B cell (primary cell): ENCODE data around the gene MRPL33. TPM values are rescaled to one million over a fixed set of nuclear protein-coding genes. Genes with fewer than 3 reads are reported as not detected.

Experiments
- ATAC-seq: fragments of 200-7000 bp; cut with Tn5 transposase; one replicate; pipeline ENCODE4 v1.10.0; 2021; ENCODE audit warnings: low read depth, mild to moderate bottlenecking, moderate number of reproducible peaks, moderate library complexity
- CTCF ChIA-PET: fragments of 350-600 bp; sonication (Branson Sonifier 250); formaldehyde crosslinking; loops from one replicate; lab custom pipeline; 2021; ENCODE audit warnings: antibody characterized with exemption, inconsistent platforms; lab: Charles Lee
- POLR2A ChIA-PET: fragments of 350-600 bp; sonication (Branson Sonifier 250); formaldehyde crosslinking; loops from one replicate; lab custom pipeline; 2021; ENCODE audit warnings: antibody characterized with exemption; lab: Charles Lee
- DNase-seq: peaks from one replicate; pipeline ENCODE4 v3.0.0; 2013
- H2AFZ ChIP-seq: 2 replicates; pipeline ENCODE4 v1.6.1; 2012; ENCODE audit warnings: mild to moderate bottlenecking, low read depth, low read length; ENCODE audit not compliant: insufficient read depth, poor library complexity, severe bottlenecking
- H3K27ac ChIP-seq, 2 donors: 1 replicate in 1 of 2; 2 replicates in 1 of 2; pipeline ENCODE4 v1.5.1; 2012 to 2013; ENCODE audit warnings: low read length in 2 of 2, mild to moderate bottlenecking in 2 of 2, moderate library complexity in 1 of 2
- H3K27me3 ChIP-seq, 4 experiments: fragments of 200-600 bp in 1 of 4; sonication (generic) in 1 of 4; replicated peaks in 1 of 4; 1 replicate in 2 of 4; 2 replicates in 2 of 4; pipeline versions ENCODE4 v1.6.1 to v1.7.0; 2013 to 2016; ENCODE audit warnings: low read length in 3 of 4, mild to moderate bottlenecking in 2 of 4, mixed read lengths in 1 of 4, moderate library complexity in 1 of 4; ENCODE audit not compliant: insufficient read depth in 4 of 4, control insufficient read depth in 3 of 4; ENCODE audit errors: control extremely low read depth in 1 of 4
- H3K36me3 ChIP-seq, 2 experiments: replicated peaks in 1 of 2; 1 replicate in 1 of 2; 2 replicates in 1 of 2; pipeline versions ENCODE4 v1.6.1 to v1.7.1; 2013; ENCODE audit warnings: low read length in 1 of 2; ENCODE audit not compliant: insufficient read depth in 2 of 2, control insufficient read depth in 1 of 2; ENCODE audit errors: control extremely low read depth in 1 of 2, extremely low read depth in 1 of 2
- H3K4me1 ChIP-seq, 2 donors: fragments of 200-600 bp in 1 of 2; sonication (generic) in 1 of 2; 1 replicate in 1 of 2; 2 replicates in 1 of 2; pipeline versions ENCODE4 v1.5.1 to v1.6.1; 2013 to 2017; ENCODE audit warnings: low read length in 2 of 2; ENCODE audit not compliant: control insufficient read depth in 2 of 2, insufficient read depth in 2 of 2
- H3K4me2 ChIP-seq: replicated peaks from 2 replicates; pipeline ENCODE3; 2012; ENCODE audit warnings: mild to moderate bottlenecking, low read depth, low read length; ENCODE audit not compliant: poor library complexity, severe bottlenecking
- H3K4me3 ChIP-seq, 5 experiments: fragments of 200-600 bp in 1 of 5; sonication (generic) in 1 of 5; 1 replicate in 3 of 5; 2 replicates in 2 of 5; pipeline versions ENCODE4 v1.5.1 to v1.7.0; 2011 to 2016; ENCODE audit warnings: low read length in 4 of 5, mild to moderate bottlenecking in 4 of 5, low read depth in 2 of 5, control low read depth in 1 of 5, moderate library complexity in 1 of 5; ENCODE audit not compliant: insufficient read depth in 1 of 5; ENCODE audit errors: control extremely low read depth in 1 of 5, extremely low read depth in 1 of 5
- H3K79me2 ChIP-seq: fragments of 200-600 bp; sonication (generic); one replicate; pipeline ENCODE4 v1.6.0; 2016; ENCODE audit warnings: low read length; ENCODE audit not compliant: control insufficient read depth, insufficient read depth
- H3K9ac ChIP-seq: fragments of 200-600 bp; sonication (generic); 2 replicates; pipeline ENCODE4 v1.6.1; 2017; ENCODE audit warnings: mild to moderate bottlenecking, low read length, moderate library complexity
- H3K9me3 ChIP-seq, 3 donors: one replicate each; pipeline versions ENCODE4 v1.6.1 to v1.7.1; 2013; ENCODE audit warnings: low read length in 2 of 3; ENCODE audit not compliant: control insufficient read depth in 2 of 3, insufficient read depth in 1 of 3; ENCODE audit errors: control extremely low read depth in 1 of 3
- H4K20me1 ChIP-seq: 2 replicates; pipeline ENCODE4 v1.6.0; 2012; ENCODE audit warnings: mild to moderate bottlenecking, low read length; ENCODE audit not compliant: insufficient read depth, control insufficient read depth, poor library complexity, severe bottlenecking
- H3K27ac Mint-ChIP-seq: one replicate; pipeline ENCODE4 v1.8.0; 2021; ENCODE audit warnings: mixed read lengths
- H3K27me3 Mint-ChIP-seq: one replicate; pipeline ENCODE4 v1.8.0; 2021; ENCODE audit warnings: mixed read lengths
- H3K4me1 Mint-ChIP-seq: one replicate; pipeline ENCODE4 v1.8.0; 2021; ENCODE audit warnings: mixed read lengths
- H3K4me3 Mint-ChIP-seq: one replicate; pipeline ENCODE4 v1.8.0; 2021; ENCODE audit warnings: mixed read lengths
- H3K9me3 Mint-ChIP-seq: one replicate; pipeline ENCODE4 v1.8.0; 2022; ENCODE audit warnings: mixed read lengths; ENCODE audit not compliant: insufficient read depth
- EZH2 ChIP-seq: IDR thresholded peaks from 2 replicates; pipeline ENCODE4 v1.6.1; 2012; ENCODE audit warnings: borderline replicate concordance, low read depth, mild to moderate bottlenecking, moderate library complexity, low read length; ENCODE audit not compliant: insufficient read depth, poor library complexity, severe bottlenecking
- WGBS: methylation state at CpG from one replicate; pipeline ENCODE4 v1.1.5; 2013; ENCODE audit warnings: missing lambda C conversion rate; ENCODE audit not compliant: insufficient coverage; 5-methylcytosine and 5-hydroxymethylcytosine counted together
- intact Hi-C: fragments of 100-400 bp; cut with micrococcal nuclease; formaldehyde crosslinking; loops from one replicate; pipeline ENCODE4 v1.10.0; 2022
- polyA plus RNA-seq: library from polyadenylated mRNA; depleted of rRNA; stranded (reverse); fragments of >200 nt; gene quantifications from 2 replicates; pipeline ENCODE4 v1.2.3, GENCODE V29; 2012
- total RNA-seq, 2 donors: library from RNA; stranded (reverse); fragments of 120-200 nt in 1 of 2; gene quantifications; 1 replicate in 1 of 2; 2 replicates in 1 of 2; pipeline versions ENCODE4 v1.2.3 to v1.2.4, GENCODE V29; 2013 to 2022
- TF ChIP-seq, protein P1 (sequence below): fragments of 200-600 bp; IDR thresholded peaks from one replicate; pipeline ENCODE4 v1.8.0; 2022; ENCODE audit warnings: antibody characterized with exemption, mild to moderate bottlenecking

MRPL33 gene
- total and polyA plus RNA-seq, 2 donors (not counting 1 experiment from before 2014, with no cell fraction given) = 14.4 to 26.5 TPM

DNA sequence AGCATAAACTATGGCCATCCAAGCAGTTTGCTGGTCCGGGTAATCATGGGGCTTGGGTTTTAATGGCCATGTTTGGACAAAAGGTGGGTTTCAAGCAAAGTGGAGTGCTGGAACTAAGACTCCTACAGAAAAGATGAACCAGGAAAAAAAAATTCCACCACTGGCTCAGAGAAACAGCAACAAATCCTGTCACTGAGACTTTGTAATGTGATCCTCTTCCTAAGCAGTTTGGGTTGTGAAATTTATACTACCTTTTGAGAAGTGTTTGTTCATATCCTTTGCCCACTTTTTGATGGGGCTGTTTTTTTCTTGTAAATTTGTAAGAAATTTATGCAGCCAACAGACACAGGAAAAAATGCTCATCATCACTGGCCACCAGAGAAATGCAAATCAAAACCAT, 40.2 kb downstream of the MRPL33 start:
- H3K4me2 ChIP-seq = no peak overlapping the region
- intact Hi-C loops = no loop called here
- no peaks in the 10 kb centered on the region for H3K27me3 ChIP-seq
- Mint-ChIP-seq H3K4me3 (no peak overlapping the region), H3K27ac (no peak overlapping the region), H3K27me3 (no peaks in the 10 kb centered on the region), H3K9me3 (no peaks in the 10 kb centered on the region), H3K4me1 (no peaks in the 10 kb centered on the region)
- no peaks in the 10 kb centered on the region for H3K9me3 ChIP-seq
- H2AFZ ChIP-seq = no peak overlapping the region
- ATAC-seq (no peak), DNase-seq (no peak)
- no peaks in the 10 kb centered on the region for H4K20me1 ChIP-seq
- TF ChIP-seq EZH2 = no peak
- TF ChIP-seq, protein P1, sequence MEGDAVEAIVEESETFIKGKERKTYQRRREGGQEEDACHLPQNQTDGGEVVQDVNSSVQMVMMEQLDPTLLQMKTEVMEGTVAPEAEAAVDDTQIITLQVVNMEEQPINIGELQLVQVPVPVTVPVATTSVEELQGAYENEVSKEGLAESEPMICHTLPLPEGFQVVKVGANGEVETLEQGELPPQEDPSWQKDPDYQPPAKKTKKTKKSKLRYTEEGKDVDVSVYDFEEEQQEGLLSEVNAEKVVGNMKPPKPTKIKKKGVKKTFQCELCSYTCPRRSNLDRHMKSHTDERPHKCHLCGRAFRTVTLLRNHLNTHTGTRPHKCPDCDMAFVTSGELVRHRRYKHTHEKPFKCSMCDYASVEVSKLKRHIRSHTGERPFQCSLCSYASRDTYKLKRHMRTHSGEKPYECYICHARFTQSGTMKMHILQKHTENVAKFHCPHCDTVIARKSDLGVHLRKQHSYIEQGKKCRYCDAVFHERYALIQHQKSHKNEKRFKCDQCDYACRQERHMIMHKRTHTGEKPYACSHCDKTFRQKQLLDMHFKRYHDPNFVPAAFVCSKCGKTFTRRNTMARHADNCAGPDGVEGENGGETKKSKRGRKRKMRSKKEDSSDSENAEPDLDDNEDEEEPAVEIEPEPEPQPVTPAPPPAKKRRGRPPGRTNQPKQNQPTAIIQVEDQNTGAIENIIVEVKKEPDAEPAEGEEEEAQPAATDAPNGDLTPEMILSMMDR = no peak
- no CpG with 5 or more reads among the region's 1 CpG for whole genome bisulfite sequencing
- H3K4me3 ChIP-seq = no peak overlapping the region
- ChIA-PET POLR2A (no interaction called here), CTCF (no interaction called here)
- no peak overlapping the region for H3K9ac ChIP-seq
- H3K4me1 ChIP-seq = no peaks in the 10 kb centered on the region
- H3K27ac ChIP-seq = no peak overlapping the region
- H3K36me3 ChIP-seq = no peaks in the 10 kb centered on the region
- no peaks in the 10 kb centered on the region for H3K79me2 ChIP-seq

DNA sequence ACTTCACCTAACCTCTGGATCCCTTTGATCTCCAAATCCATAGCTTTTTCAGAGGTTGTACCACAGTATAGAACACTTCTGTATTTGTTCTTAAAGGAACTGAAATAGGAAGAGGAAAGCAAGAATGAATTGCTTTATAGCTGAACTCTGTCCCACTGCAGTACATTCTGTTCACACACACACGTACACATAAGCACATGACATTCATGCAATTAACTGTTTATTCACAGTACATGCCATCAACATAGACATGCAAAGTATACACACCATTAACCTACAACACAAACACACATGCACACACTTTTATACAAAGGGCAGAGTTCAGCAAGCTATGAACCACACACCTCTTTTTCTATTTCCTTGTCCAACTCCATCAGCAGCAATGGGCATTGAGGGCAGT, 43.2 kb downstream of the MRPL33 start:
- no peak for TF ChIP-seq EZH2
- TF ChIP-seq, protein P1 = no peak
- no peak overlapping the region for H3K4me2 ChIP-seq
- Mint-ChIP-seq H3K4me3 (no peak overlapping the region), H3K27ac (no peak overlapping the region), H3K9me3 (no peaks in the 10 kb centered on the region), H3K4me1 (no peaks in the 10 kb centered on the region), H3K27me3 (no peaks in the 10 kb centered on the region)
- no peak for ATAC-seq
- H2AFZ ChIP-seq = no peak overlapping the region
- POLR2A ChIA-PET = no interaction called here
- no peaks in the 10 kb centered on the region for H3K36me3 ChIP-seq
- H3K9me3 ChIP-seq = no peaks in the 10 kb centered on the region
- H3K4me3 ChIP-seq = no peak overlapping the region
- CTCF ChIA-PET = no interaction called here
- H3K79me2 ChIP-seq = no peaks in the 10 kb centered on the region
- DNase-seq = no peak
- no peaks in the 10 kb centered on the region for H3K4me1 ChIP-seq
- intact Hi-C loops = no loop called here
- H3K27ac ChIP-seq = no peak overlapping the region
- H3K27me3 ChIP-seq = no peaks in the 10 kb centered on the region
- no peak overlapping the region for H3K9ac ChIP-seq
- 86% methylated on average over 1 of the region's 1 CpG for WGBS
- no peaks in the 10 kb centered on the region for H4K20me1 ChIP-seq
